Stimulated activated CD4-positive, alpha-beta T cell treated with anti-CD3 and anti-CD28 coated beads, Interleukin-15, amount 100 ng/mL, for 1 hour (primary cell): ENCODE results near the gene RAF1.
"Not testable (repeated sequence)": the region's sequence is repeated elsewhere in the genome, so short reads cannot be mapped to it uniquely, and the experiment has no call there.

Experiments used
- DNase-seq, 2 donors: peaks; one replicate each; pipeline ENCODE4 v3.0.0-alpha.2; 2020; ENCODE audit warnings: low read depth in 1 of 2, low spot score in 1 of 2

The RAF1 gene

DNA sequence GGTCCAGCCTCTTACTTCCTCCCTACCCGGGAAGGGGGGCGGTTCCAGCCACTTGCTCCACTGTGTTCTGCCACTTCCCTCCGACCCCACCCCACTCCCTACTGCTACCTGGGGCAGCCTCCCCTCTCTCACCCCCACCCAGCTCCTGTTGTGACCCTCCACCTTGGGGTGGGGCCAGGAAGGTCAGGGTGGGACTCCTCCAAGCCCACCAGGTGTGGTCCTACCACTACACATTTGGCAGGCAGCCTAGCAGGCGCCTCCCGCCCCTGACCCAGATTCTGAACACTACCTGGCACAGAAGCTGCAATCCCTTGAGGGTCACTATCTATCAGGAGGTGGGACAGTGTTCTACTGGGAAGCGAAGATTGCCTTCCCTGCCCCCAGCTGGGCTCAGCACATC is 13.7 kb upstream of the RAF1 start:
- DNase-seq, result no peak

DNA sequence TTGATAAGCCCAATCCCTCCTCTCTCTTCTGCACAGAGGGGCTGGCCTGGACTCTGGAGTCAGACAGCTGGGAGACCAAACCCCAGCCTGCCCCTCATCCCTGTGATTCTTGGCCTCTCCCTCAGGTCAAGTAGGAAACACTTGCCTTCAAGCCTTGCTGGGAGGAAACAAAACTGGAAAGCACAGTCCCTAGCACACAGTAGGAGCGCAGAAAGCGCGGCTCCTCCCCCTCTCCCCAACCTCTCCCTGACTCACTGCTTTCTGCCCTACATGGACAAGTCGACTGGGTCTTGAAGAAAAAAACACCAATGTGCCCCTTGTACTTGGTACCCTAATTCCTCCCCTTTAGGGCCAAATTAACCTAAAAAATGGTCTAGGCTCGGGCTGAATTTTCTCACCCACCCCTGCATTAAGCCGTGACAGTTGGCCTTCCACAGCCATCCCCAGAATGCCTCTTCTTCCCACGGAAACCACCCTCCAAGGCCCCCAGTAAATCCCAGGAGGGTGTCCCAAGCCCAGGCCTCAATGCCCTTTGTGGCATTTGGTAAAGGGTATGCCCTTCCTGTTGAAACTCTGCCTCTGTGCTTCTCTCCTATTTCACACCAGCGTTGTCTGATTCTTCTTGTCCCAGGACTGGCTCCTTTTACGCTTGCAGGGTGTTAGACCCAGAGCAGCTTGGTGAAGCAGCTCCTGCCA is 11.3 kb upstream of the RAF1 start:
- DNase-seq, result no peak

DNA sequence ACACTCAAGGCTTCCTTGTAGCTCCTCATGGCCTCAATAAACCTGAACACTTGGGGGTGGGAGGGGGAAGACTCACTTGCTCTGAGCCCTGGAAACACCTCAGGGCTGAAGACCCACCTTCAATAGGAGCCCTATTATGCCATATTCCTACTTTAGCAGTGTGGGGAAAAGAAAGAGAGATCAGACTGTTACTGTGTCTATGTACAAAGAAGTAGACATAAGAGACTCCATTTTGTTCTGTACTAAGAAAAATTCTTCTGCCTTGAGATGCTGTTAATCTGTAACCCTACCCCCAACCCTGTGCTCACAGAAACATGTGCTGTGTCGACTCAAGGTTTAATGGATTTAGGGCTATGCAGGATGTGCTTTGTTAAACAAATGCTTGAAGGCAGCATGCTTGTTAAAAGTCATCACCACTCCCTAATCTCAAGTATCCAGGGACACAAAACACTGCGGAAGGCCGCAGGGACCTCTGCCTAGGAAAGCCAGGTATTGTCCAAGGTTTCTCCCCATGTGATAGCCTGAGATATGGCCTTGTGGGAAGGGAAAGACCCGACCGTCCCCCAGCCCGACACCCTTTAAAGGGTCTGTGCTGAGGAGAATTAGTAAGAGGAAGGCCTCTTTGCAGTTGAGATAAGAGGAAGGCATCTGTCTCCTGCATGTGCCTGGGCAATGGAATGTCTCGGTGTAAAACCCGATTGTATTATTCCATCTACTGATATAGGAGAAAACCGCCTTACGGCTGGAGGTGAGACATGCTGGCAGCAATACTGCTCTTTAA is 10.2 kb upstream of the RAF1 start:
- DNase-seq, result not testable (repeated sequence)

DNA sequence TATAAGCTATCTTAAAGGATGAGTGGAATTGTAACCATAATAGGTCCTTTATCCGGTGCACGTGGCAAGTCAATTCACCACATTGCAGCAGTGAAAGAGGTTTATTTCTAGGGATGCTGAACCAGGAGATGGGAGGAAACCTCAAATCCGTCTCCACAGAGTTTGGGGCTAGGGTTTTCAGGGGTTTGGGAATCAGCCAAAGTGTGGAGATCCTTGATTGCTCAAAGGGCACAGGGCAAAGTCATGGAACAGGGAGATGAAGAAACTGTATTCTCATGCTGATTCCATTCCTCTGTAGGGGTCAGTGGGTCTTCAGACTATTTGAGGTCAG is 7.2 kb upstream of the RAF1 start:
- DNase-seq, result no peak

DNA sequence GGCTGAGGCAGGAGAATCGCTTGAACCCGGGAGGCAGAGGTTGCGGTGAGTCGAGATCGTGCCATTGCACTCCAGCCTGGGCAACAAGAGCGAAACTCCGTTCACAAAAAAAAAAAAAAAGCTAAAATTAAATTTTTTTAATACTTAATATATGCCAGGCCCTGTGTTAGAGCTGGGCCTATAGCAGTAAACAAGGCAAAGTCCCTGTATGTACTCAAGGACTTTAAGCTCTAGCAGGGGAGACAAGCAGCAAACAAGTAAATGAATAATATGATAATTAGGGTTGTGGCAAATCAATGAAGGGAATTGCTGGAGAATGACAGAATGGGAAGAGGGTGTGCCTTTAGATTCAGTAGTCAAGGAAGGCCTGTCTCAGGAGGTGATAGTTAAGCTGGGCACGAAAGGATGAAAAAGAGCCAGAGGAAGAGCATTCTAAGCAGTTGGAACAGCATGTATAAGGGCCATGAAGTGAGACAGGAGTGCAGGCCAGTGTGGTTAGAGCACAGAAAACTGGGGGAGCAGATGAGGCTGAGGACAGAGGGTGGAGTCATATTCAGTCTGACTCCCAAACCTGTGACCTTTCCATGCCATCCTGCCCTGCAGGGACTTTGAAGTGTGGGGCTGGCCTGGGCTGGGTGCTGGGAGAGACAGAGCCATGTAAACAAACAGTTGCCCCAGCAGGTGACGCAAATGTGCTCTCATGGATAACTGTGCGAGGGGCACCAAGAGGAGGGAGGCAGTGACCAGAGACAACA is 6.6 kb upstream of the RAF1 start:
- DNase-seq, result no peak

DNA sequence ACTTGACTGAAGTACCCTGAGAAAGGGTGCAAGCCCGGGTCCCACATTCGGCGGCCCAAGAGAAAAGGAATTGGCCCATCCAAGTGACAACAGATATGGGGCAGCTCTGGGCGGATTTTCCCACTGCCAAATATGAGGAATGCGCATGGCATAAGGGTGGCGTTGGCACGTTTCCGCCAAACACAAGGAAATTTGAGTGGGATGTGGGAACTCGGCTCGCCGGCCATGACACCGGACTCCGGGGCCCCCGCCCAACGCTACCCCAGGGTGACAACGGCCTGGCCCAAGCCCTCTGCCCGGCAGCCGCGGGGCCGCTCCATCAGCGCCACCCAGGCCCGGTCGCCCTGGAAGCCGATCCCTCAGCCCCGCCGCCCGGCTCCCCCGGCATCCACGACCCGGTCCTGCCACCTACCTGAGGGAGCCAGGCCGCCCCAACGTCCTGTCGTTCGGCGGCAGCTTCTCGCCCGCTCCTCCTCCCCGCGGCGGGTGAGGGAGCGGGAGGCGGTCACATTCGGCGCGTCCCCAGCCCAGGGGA is 449 bp downstream of the RAF1 start:
- DNase-seq, result no peak

DNA sequence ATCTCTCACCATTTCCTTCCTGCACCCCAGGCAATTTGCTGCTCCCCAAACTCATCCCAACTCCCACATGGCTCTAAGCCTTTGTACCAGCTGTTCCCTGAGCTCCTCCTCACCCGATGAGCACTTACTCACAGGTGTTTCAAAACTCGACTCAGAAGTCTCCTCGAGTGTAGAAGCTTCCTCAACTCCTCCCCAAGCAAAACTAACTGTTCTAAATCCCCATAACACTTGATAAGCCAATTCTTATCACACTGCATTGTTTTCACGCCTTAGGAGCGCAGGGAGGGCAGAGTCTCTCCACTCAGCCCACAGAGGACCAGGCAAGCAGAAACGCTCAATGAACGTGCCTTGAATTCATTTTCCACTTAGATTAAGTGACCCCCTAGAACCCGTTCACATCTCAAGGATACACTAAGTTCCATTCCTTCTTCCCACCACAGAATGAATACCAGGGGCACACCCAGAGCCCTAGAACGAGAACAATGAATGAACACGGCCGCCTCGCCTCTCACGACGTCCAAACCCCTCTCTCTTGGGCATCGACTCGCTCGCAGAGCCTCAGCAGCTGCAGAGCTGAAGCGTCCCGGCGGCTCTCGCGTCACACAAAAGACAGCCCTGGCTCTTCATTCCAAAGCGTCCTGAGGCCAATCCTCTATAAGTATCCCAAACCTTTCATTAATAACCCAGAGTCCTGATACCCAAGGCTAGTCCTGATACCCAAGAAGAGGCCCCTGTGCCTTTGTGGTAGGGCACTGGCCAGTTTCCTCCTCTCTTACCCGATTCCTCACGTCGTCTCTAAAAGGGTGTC is 1.1 kb downstream of the RAF1 start:
- DNase-seq, result peak; percentile 5

DNA sequence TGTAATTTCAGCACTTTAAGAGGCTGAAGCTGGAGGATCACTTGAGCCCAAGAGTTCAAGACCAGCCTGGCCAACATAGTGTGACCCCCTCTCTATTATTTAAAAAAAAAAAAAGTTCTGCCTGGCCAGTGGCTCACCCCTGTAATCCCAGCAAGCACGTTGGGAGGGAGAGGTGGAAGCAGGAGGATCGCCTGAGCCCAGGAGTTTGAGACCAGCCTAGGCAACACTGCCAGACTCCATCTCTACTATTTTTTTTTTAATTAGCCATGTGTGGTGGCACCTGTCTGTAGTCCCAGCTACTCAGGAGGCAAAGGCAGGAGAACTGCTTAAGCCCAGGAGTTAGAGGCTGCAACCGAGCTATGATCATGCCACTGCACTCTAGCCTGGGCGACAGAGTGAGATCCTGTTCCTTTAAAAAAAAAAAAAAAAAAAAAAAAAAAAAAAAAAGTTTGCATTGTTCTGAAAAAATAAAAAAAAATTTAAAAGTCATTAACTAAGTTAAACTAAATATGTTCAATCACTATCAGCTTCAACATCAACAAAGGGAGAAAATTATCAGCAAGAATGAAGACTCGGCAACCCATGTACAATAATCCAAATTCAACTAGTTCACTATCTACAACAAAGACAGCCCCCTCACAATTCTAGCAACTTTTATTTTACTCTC is 1.9 kb downstream of the RAF1 start:
- no peak for DNase-seq

DNA sequence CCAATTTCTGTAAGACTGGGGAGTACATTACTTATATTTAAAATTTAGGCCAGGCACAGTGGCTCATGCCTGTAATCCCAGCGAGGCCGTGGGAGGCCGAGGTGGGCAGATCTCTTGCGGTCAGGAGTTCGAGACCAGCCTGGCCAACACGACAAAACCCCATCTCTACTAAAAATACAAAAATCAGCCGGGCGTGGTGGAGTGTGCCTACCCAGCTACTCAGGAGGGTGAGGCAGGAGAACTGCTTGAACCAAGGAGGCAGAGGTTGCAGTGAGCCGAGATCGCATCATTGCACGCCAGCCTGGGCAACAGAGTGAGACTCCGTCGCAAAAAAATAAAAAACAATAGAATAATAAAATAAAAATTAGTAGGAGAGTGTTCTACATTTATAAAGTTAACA is 2.5 kb downstream of the RAF1 start:
- DNase-seq, result not testable (repeated sequence)

DNA sequence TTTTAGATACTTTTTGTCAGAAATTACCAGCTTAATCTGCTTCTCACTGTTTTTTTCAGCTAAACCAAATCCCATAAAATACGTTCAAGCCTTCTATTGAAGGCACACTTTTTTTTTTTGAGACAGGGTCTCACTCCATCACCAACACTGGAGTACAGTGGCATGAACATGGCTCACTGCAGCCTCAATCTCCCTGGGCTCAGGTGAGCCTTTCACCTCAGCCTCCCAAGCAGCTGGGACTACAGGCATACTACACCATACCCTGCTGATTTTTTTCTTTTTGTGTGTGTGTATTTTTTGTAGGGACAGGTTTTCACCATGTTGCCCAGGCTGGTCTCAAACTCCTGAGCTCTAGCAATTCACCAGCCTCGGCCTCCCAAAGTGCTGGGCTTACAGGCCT is 3.7 kb downstream of the RAF1 start:
- no peak for DNase-seq

DNA sequence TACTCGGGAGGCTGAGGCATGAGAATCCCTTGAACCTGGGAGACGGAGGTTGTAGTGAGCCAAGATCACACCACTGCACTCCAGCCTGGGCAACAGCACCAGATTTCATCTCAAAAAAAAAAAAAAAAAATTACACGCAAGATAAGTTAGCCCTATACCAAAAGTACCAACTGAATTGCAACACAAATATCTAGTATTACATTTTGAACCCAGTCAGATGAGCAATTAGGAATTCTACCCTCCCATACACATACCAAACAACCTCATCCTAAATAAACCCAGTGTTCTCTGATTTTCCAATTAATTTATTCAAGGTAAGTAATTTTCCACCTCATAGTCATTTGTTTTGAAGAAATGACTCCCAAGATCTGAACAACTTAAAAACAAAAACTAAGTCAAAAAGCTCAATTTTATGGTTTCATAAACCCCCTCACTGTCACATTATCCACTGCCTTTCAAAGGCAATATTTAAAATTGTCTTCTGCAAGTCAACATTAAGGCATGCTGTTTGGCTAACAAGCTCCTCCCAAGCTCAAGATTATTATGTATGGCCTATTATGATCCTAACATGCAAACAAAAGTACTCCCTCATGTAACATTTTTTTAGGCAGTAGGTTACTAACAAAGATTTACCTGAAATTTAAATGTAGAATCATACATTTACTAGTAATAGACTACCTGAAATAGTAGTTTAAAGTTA is 4.5 kb downstream of the RAF1 start:
- no peak for DNase-seq

DNA sequence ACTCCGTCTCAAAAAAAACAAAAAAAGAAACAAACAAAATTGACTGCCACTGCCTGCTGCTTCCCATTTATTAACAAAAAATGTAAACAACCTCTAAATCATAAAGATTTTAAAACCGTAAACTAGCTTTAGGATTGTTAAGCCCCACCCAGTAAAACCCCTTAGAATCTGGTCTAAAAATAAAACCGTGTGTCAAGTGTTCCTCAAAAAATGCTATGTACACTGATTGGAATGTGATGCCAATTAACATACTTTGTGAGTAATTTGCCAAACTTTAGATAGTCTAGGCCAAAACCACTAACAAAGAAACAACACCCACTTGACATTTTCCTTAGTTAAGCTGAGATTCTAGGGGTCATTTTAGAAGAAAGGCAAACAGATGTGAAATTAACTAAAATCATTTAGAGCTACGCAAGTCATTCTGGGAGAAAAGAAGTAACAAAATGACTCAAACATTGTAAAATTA is 5.3 kb downstream of the RAF1 start:
- no peak for DNase-seq

DNA sequence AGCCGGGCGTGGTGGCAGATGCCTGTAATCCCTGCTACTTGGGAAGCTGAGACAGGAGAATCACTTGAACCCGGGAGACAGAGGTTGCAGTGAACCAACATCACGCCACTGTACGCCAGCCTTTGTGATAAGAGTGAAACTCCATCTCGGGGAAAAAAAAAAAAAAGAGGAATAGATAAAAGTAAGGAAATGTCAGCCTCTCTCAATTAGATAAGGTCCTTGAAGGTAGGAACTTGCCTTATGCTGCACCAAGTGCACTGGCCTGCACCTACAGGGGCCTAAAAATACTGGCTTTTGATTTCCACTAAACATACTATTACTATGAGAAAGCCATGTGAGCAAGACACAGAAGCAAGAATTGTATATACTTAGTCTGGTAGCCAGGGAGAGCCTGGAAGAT is 7.1 kb downstream of the RAF1 start:
- no peak for DNase-seq

DNA sequence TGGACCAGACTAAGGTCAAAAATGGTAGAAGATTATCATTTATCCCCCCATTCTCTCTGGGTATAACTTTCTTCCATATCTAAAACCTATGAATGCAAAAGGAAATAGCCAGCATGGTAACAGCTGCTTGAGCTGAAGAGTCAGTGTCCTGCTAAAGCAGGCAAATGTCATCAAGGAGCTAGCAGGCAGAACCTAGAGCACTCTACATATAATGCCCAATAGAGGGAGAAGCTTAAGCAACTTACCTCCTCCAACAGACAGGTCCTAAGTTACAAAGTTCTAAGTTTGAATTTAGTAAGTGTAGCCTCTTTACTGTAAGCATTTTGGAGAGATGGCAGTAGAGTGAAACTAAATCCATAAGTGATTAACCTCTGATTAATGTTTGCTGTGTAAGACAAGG is 7.7 kb downstream of the RAF1 start:
- DNase-seq, result no peak

DNA sequence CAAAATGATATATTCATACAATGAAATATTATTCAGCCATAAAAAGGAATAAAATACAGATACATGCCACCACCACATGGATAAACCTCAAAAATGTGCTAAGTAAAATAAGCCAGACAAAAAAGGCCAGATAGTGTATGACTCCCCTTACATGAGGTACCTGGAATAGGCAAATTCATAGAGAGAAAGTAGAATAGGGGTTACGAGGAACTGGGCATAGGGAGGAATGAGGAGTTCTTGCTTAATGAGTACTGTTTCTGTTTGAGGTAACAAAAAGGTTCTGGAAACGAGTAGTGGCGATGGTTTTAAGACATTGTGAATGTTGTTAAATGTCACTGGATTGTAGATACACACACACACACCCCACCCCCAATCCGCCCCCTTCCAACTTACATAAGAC is 8.2 kb downstream of the RAF1 start:
- no peak for DNase-seq

DNA sequence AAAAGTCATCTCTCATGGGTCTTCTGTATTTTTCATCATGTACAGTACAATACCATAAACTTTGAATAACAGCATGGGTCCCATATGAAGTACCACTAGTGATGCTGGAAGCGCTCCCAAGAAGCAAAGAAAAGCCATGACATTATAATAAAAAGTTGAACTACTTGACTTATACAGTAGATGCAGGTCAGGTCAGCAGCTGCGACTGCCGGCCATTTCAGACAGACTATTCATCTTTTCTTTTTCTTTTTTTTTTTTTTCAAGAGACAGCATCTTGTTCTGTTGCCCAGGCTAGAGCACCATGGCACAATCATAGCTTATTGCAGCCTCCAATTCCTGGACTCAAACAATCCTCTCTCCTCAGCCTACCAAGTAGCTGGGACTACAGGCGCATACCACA is 10.2 kb downstream of the RAF1 start:
- DNase-seq, result no peak

DNA sequence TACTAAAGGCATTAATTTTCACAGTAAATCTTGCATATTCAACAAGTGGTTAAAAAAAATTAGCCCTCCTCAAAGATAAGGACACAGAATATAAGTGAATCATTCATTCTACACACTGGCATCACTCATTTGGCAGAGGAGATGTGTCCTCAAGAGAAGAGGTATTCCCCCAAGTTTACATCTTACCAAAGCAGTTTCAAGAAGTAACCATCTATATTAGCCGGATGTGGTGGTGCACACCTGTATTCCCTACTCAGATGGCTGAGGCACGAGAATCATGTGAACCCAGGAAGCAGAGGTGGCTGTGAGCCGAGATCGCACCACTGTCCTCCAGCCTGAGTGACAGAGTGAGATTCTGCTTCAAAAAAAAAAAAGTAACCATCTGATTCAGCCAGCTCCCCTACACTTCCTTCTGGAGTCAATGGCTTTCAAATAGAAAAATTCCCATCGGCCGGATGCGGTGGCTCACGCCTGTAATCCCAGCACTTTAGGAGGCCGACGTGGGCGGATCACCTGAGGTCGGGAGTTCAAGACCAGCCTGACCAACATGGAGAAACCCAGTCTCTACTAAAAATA is 15.4 kb downstream of the RAF1 start:
- no peak for DNase-seq

DNA sequence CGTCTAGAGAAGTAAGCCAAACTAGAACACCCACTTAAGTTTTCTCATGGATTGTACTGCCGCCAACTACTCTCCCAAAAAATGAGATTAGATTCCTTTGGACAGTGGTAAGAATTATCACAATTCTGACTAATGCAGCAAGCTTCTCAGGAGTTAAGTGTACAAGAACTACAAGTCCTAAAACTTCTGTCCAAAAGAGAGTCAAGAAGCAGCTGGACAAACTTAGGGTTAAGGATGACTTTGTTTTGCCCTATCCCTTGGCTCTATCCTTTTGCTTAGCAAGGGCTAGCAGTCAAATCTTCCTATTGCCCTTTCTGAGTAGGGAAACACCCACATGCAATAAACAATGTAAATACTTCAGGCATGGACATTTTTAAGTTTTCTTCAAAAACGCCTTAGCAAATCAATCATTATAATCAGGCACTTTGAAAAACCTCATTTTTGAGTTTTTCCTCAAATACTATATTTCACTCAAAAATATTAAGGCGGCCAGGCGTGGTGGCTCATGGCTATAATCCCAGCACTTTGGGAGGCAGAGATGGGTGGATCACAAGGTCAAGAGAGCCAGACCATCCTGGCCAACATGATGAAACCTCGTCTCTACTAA is 19.5 kb downstream of the RAF1 start:
- DNase-seq, result no peak

DNA sequence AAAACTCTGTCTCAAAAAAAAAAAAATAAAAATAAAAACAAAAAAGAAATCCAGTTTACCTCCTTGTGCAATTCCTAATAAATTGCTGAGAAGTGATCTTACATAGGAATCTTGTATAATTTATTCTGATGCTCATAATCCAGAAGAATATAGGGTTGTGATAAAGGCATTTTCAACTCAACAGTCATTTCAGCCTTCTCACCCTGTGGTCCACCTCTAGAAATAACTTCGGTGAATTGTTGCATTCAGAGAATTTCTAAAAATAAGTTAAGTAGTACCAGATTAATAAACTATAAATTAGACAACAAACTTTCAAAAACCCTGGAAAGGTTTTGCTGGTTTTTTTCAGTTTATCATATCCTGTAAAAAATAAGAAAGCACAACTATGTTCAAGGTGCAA is 20.2 kb downstream of the RAF1 start:
- DNase-seq, result no peak
